HFFc6 (cell line): ENCODE data around the gene BMP10. TPM values are rescaled to one million over a fixed set of nuclear protein-coding genes. Genes with fewer than 3 reads are reported as not detected.

Source experiments
- DNase-seq: peaks from one replicate; pipeline ENCODE4 v3.0.0-alpha.2; 2018
- H3K27ac Mint-ChIP-seq: 2 replicates; pipeline ENCODE4 v1.8.0; 2020; ENCODE audit warnings: mild to moderate bottlenecking, mixed read lengths
- H3K27me3 Mint-ChIP-seq: 2 replicates; pipeline ENCODE4 v1.8.0; 2021; ENCODE audit warnings: mild to moderate bottlenecking, moderate library complexity, mixed read lengths; ENCODE audit not compliant: insufficient read depth
- H3K36me3 Mint-ChIP-seq: 2 replicates; pipeline ENCODE4 v1.8.0; 2021; ENCODE audit warnings: low read depth, mixed read lengths
- H3K4me1 Mint-ChIP-seq: 2 replicates; pipeline ENCODE4 v1.8.0; 2020; ENCODE audit warnings: low read depth, mixed read lengths
- H3K4me3 Mint-ChIP-seq: 2 replicates; pipeline ENCODE4 v1.8.0; 2020; ENCODE audit warnings: mild to moderate bottlenecking, moderate library complexity, mixed read lengths
- H3K9me3 Mint-ChIP-seq: 2 replicates; pipeline ENCODE4 v1.8.0; 2020; ENCODE audit warnings: mild to moderate bottlenecking, mixed read lengths
- CTCF ChIP-seq: fragments of 200-600 bp; sonication (generic); IDR thresholded peaks from 2 replicates; pipeline ENCODE4 v1.5.0; 2021; ENCODE audit warnings: antibody characterized with exemption, mild to moderate bottlenecking
- long read RNA-seq: library from polyadenylated mRNA; unstranded; transcript quantifications from one replicate; pipeline ENCODE4 v2.0.0, GENCODE V29; 2019
- total RNA-seq, 6 experiments: library from RNA; stranded (reverse); fragmentation: NEBNext Ultra II Directional; extraction: Animal tissue kit (Norgen Biotek cat#: 25700); gene quantifications; 2 replicates in 1 of 6; 3 replicates in 5 of 6; pipeline ENCODE4 v1.2.3, GENCODE V29; 2021

The BMP10 gene, protein sequence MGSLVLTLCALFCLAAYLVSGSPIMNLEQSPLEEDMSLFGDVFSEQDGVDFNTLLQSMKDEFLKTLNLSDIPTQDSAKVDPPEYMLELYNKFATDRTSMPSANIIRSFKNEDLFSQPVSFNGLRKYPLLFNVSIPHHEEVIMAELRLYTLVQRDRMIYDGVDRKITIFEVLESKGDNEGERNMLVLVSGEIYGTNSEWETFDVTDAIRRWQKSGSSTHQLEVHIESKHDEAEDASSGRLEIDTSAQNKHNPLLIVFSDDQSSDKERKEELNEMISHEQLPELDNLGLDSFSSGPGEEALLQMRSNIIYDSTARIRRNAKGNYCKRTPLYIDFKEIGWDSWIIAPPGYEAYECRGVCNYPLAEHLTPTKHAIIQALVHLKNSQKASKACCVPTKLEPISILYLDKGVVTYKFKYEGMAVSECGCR
- total RNA-seq = not detected
- long read RNA-seq = 0 reads

- Mint-ChIP-seq H3K36me3 (no peaks in the 10 kb centered on the region), H3K4me3 (no peak within 1 kb of the TSS), H3K4me1 (no peaks in the 10 kb centered on the region; the same call in 1 of the 2 replicates), H3K9me3 (no peaks in the 10 kb centered on the region), H3K27ac (no peak within 1 kb of the TSS), H3K27me3 (peaks cover 11% of the 10 kb centered on the region)
- no peak for DNase-seq
- no peak for TF ChIP-seq CTCF
Measured at GRCh38 chr2:68871159-68871764, at the start of gene BMP10. TSS of gene BMP10 (minus strand) at chr2:68871397. CDS start at chr2:68871358, 39 bp downstream.

GRCh38 chr2:68920481-68921170 is 49.4 kb upstream of the BMP10 start:
- Mint-ChIP-seq H3K27ac (no peak overlapping the region), H3K9me3 (no peaks in the 10 kb centered on the region), H3K36me3 (no peaks in the 10 kb centered on the region), H3K4me3 (no peak overlapping the region), H3K4me1 (peaks cover 14% of the 10 kb centered on the region), H3K27me3 (peaks cover 11% of the 10 kb centered on the region)
- no peak for DNase-seq
- TF ChIP-seq CTCF = no peak

DNA sequence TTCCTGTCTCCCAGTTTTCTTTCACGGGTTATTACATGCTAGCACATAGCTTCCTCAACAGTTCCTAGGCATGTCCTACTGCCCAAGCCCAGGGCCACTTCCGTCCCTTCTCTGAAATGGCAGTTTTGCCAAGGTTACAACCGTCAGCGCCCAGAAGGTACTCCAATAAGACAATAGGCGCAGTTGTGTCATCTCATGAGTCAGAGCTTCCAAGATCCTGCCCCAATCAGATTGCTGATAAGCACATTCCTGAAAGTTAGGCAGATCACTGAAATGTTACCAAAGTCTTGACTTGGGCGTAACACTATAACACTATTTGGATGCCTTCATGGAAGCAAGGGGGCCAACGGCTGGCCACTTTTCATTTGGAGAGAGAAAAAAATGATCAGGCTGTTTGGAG is 47.3 kb upstream of the BMP10 start:
- H3K27me3 Mint-ChIP-seq = peaks cover 10% of the 10 kb centered on the region; the same call in 1 of the 2 replicates
- no peak overlapping the region for H3K27ac Mint-ChIP-seq
- no peak overlapping the region for H3K4me3 Mint-ChIP-seq
- H3K9me3 Mint-ChIP-seq = no peaks in the 10 kb centered on the region
- H3K4me1 Mint-ChIP-seq = peaks cover 14% of the 10 kb centered on the region
- no peaks in the 10 kb centered on the region for H3K36me3 Mint-ChIP-seq
- no peak for DNase-seq
- TF ChIP-seq CTCF = no peak

- H3K9me3 Mint-ChIP-seq = no peaks in the 10 kb centered on the region
- no peaks in the 10 kb centered on the region for H3K36me3 Mint-ChIP-seq
- peaks cover 14% of the 10 kb centered on the region for H3K4me1 Mint-ChIP-seq
- TF ChIP-seq CTCF = no peak
- H3K4me3 Mint-ChIP-seq = no peak overlapping the region
- no peak for DNase-seq
- H3K27ac Mint-ChIP-seq = no peak overlapping the region
- peaks cover 10% of the 10 kb centered on the region; the same call in 1 of the 2 replicates for H3K27me3 Mint-ChIP-seq
Measured at GRCh38 chr2:68917034-68917718, 46.0 kb upstream of the BMP10 start.

DNA sequence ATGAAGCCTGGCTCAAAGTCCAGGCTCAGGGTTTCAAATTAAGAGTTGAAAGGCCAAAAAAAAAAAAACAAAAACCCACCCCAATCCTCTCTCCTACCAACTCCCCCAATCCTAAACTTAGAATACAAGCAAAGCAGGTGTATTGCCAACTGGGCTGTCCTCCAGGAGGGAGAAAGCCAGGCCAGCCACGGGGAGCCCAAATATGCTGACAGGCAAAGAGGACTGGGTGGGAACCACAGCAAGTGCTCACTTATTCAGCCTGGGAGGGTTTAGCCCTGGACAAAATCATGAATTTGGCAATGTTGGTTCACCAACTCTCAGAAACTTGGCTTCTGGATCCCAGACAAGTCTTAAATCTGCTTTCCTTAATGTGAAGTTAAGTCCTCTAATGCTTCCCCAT is 45.0 kb upstream of the BMP10 start:
- H3K4me3 Mint-ChIP-seq = no peak overlapping the region
- DNase-seq = no peak

More for the DNA sequence above, 45.0 kb upstream of the BMP10 start:
- no peak for TF ChIP-seq CTCF
- H3K9me3 Mint-ChIP-seq = no peaks in the 10 kb centered on the region
- peaks cover 10% of the 10 kb centered on the region; the same call in 1 of the 2 replicates for H3K27me3 Mint-ChIP-seq
- no peaks in the 10 kb centered on the region for H3K36me3 Mint-ChIP-seq
- H3K4me1 Mint-ChIP-seq = peaks cover 8% of the 10 kb centered on the region
- H3K27ac Mint-ChIP-seq = no peak overlapping the region
